Pancreas (tissue), 10 donors: ENCODE measurements around the gene FAM210A. TPM values are rescaled to one million over a fixed set of nuclear protein-coding genes. Genes with fewer than 3 reads are reported as not detected.

Experiments used
- ATAC-seq, 4 donors: fragments of 200-7000 bp; cut with Tn5 transposase; one replicate each; pipeline versions ENCODE4 v1.8.0 to v1.9.1; 2020; ENCODE audit warnings: mild to moderate bottlenecking in 4 of 4, moderate library complexity in 4 of 4
- DNase-seq, 6 donors: peaks; one replicate each; pipeline ENCODE4 v3.0.0-alpha.2; 2020
- FAIRE-seq: peaks from 2 replicates; lab custom pipeline; 2012; peaks lifted over from hg19 to GRCh38; lab: Jason Lieb, UNC
- H3K27ac ChIP-seq, 4 donors: fragments of 200-600 bp; sonication (generic); 1 replicate in 3 of 4; 2 replicates in 1 of 4; pipeline versions ENCODE4 v1.5.0 to v1.8.0; 2020
- H3K27me3 ChIP-seq, 4 donors: fragments of 200-600 bp; one replicate each; pipeline ENCODE4 v1.8.0; 2021
- H3K36me3 ChIP-seq, 3 donors: fragments of 200-600 bp; sonication (generic) in 1 of 3; one replicate each; pipeline versions ENCODE4 v1.5.0 to v1.8.0; 2020 to 2021
- H3K4me1 ChIP-seq, 3 donors: fragments of 200-600 bp; one replicate each; pipeline ENCODE4 v1.8.0; 2021
- H3K4me3 ChIP-seq, 4 donors: fragments of 200-600 bp; sonication (generic) in 2 of 4; one replicate each; pipeline versions ENCODE4 v1.5.0 to v1.8.0; 2020 to 2021
- H3K9me3 ChIP-seq, 4 donors: fragments of 200-600 bp; one replicate each; pipeline ENCODE4 v1.8.0; 2021
- CTCF ChIP-seq, 4 donors: fragments of 200-600 bp; sonication (generic) in 3 of 4; IDR thresholded peaks; one replicate each; pipeline versions ENCODE4 v1.5.0 to v1.8.0; 2021; ENCODE audit warnings: antibody characterized with exemption in 4 of 4
- WGBS, 2 donors: extraction: QIAGEN DNeasy Blood & Tissue Kit; methylation state at CpG; one replicate each; pipeline ENCODE4 v1.1.7; 2013; 5-methylcytosine and 5-hydroxymethylcytosine counted together
- intact Hi-C, 3 donors: fragments of 100-400 bp; cut with DNase I; formaldehyde crosslinking; loops; one replicate each; pipeline versions ENCODE4 v1.11.1 to v1.14.2; 2022
- polyA plus RNA-seq, 2 donors: library from polyadenylated mRNA; stranded (reverse); fragments of 200-250 nt; gene quantifications; one replicate each; pipeline ENCODE4 v1.2.3, GENCODE V29; 2013
- total RNA-seq, 6 donors: library from RNA; stranded (reverse); fragmentation: NEBNext Ultra II Directional in 4 of 6; extraction: Animal tissue kit (Norgen Biotek cat#: 25700) in 4 of 6; gene quantifications; one replicate each; pipeline versions ENCODE4 v1.2.1 to v1.2.4, GENCODE V29; 2021 to 2023
- donor health status: healthy with polysubstance abuse.
- donor health status: DM: no; HTN: no; CAD: no; lungs with moderate emphysema.
- donor health status: DM: no; HTN: no; CAD: no.
- donor health status: control.
- donor health status: control.
- donor health status: Bipolar disorder and iron deficiency.
- donor health status: DM: yes; HTN: yes; CAD: no.
- donor health status: DM: no; HTN: no; CAD: no.
- donor health status: DM: no; HTN: no; CAD: no.
- donor health status: DM: yes; HTN: yes; CAD: no.

Gene FAM210A
- total and polyA plus RNA-seq, 8 donors, result 1.5 to 7.2 (median 3.1) TPM

GRCh38 chr18:13676471-13676870 is 49.9 kb downstream of the FAM210A start:
- ATAC-seq (no peak), DNase-seq (no peak), FAIRE-seq (no peak)
- intact Hi-C loops, result no loop called here
- Histone ChIP-seq H3K4me1 (no peaks in the 10 kb centered on the region), H3K4me3 (no peak overlapping the region), H3K27ac (no peak overlapping the region), H3K9me3 (no peaks in the 10 kb centered on the region), H3K27me3 (no peaks in the 10 kb centered on the region), H3K36me3 (no peaks in the 10 kb centered on the region)
- 89 to 91% methylated on average over 6 of the region's 6 CpGs for WGBS, 2 donors
- no peak for TF ChIP-seq CTCF (IDR thresholded peaks at IDR 0.05)

- Histone ChIP-seq H3K9me3 (no peaks in the 10 kb centered on the region), H3K4me1 (no peaks in the 10 kb centered on the region), H3K27ac (no peak overlapping the region), H3K27me3 (no peaks in the 10 kb centered on the region), H3K36me3 (no peaks in the 10 kb centered on the region), H3K4me3 (no peak overlapping the region)
- intact Hi-C loops, result no loop called here
- no peak for FAIRE-seq
- no peak for ATAC-seq
- no peak for TF ChIP-seq CTCF (IDR thresholded peaks at IDR 0.05)
- WGBS, 2 donors, result 78 to 80% methylated on average over 7 of the region's 7 CpGs
- no peak for DNase-seq
Measured at GRCh38 chr18:13672657-13673056, 53.7 kb downstream of the FAM210A start.

GRCh38 chr18:13661779-13662256 is 64.5 kb downstream of the FAM210A start:
- H3K4me1 ChIP-seq, result no peaks in the 10 kb centered on the region
- H3K27me3 ChIP-seq, result no peaks in the 10 kb centered on the region
- TF ChIP-seq CTCF (IDR thresholded peaks at IDR 0.05), result no peak
- intact Hi-C loops, result no loop called here
- FAIRE-seq (no peak), DNase-seq (no peak), ATAC-seq (peak in 1 of 4 donors; percentile 22)
- H3K36me3 ChIP-seq, result peaks cover 0 to 7% (median 0%) of the 10 kb centered on the region in 3 donors
- H3K9me3 ChIP-seq, result no peaks in the 10 kb centered on the region
- no peak overlapping the region for H3K27ac ChIP-seq
- WGBS, 2 donors, result 86 to 91% methylated on average over 2 of the region's 2 CpGs
- H3K4me3 ChIP-seq, result no peak overlapping the region

GRCh38 chr18:13661051-13661778 is 65.1 kb downstream of the FAM210A start:
- FAIRE-seq (no peak), DNase-seq (no peak), ATAC-seq (no peak)
- WGBS, 2 donors, result 77 to 86% methylated on average over 8 of the region's 8 CpGs
- no peaks in the 10 kb centered on the region for H3K4me1 ChIP-seq
- H3K27ac ChIP-seq, result no peak overlapping the region
- peaks cover 0 to 7% (median 0%) of the 10 kb centered on the region in 3 donors for H3K36me3 ChIP-seq
- H3K27me3 ChIP-seq, result no peaks in the 10 kb centered on the region
- no peak overlapping the region for H3K4me3 ChIP-seq
- H3K9me3 ChIP-seq, result no peaks in the 10 kb centered on the region
- intact Hi-C loops, result no loop called here
- TF ChIP-seq CTCF (IDR thresholded peaks at IDR 0.05), result no peak

GRCh38 chr18:13660510-13660909 is 65.8 kb downstream of the FAM210A start:
- WGBS, 2 donors, result 77 to 86% methylated on average over 5 of the region's 5 CpGs
- no peaks in the 10 kb centered on the region for H3K4me1 ChIP-seq
- peaks cover 0 to 3% (median 0%) of the 10 kb centered on the region in 3 donors for H3K36me3 ChIP-seq
- intact Hi-C loops, result no loop called here
- no peaks in the 10 kb centered on the region for H3K9me3 ChIP-seq
- H3K4me3 ChIP-seq, result no peak overlapping the region
- DNase-seq (no peak), FAIRE-seq (no peak), ATAC-seq (no peak)
- H3K27me3 ChIP-seq, result no peaks in the 10 kb centered on the region
- H3K27ac ChIP-seq, result no peak overlapping the region
- no peak for TF ChIP-seq CTCF (IDR thresholded peaks at IDR 0.05)
